Activated CD4-positive, alpha-beta T cell treated with anti-CD3 and anti-CD28 coated beads for 1 hour (primary cell): ENCODE measurements around the gene CCR5AS.
"Not testable (repeated sequence)": the region's sequence is repeated elsewhere in the genome, so short reads cannot be mapped to it uniquely, and the experiment has no call there.

ENCODE experiments used
- DNase-seq: peaks from one replicate; pipeline ENCODE4 v3.0.0-alpha.2; 2020

CCR5AS gene

GRCh38 chr3:46406788-46407611, at the start of gene CCR5AS, which contains the start of gene CCRL2:
Gene CCR5AS, minus strand, starts transcription at chr3:46407066.
Gene CCRL2, plus strand, starts transcription at chr3:46407259. Its CDS starts 821 bp downstream, at chr3:46408080.
- no peak for DNase-seq

GRCh38 chr3:46456118-46456517, 49.3 kb upstream of the CCR5AS start:
- DNase-seq: no peak

DNA sequence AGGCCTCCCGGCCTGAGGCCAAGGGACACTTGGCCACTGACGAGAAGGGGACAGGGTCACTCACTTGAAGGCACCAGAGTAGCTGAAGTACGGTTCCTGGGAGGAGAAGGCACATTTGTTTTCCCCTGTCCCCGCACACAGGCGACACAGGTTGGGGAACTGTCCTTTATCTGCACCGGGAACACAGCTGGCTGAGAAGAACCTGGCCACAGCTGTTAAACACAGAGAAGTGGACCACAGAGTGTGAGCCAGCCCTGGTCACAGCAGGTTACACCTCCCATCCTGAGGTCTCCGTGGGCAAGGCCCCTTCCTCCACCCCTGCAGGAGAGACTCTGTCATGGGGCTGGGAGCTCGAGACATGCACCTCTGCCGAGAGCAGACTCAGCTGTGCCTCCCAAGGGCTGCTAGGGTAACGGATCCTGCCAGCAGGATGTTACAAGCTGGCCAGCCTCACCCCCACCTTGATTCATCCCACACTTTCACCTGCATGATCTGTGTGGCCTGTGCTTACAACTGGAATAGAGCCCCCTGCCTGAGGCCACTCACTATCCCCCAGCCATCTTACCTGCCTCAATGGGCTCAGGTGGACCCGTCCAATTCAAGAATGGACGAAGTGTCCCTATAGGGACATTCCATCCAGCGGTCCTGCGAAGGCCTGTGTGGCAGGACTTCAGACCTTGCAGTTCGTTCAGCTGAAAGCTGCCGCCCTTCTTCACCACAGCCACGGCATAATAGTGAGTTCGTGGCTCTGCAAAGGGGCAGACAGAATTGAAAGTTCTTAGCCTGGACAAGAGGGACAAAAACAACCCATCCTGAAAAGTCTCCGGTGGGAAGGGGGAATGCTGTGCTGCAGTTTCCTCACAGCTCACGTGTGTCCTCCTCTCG, 48.6 kb upstream of the CCR5AS start:
- no peak for DNase-seq

DNA sequence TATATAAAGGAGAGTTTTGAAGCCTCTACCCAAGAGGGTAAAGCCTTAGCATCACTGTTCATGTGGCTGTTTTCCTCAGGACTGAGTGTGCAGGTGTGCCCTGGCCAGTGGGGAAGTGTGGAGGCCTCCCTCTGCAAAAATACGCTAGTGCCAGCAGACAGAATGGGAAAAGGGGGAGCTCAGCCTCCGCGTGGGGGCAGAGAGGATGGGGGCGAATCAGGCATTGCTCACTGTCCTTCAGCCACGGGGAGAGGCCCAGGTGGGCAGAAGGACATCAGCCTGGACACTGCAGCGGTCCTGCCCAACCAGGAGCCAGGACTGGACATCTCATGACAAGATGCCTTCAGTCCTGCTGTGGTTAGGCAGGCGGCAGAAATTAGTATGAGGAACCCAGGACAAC, 47.7 kb upstream of the CCR5AS start:
- no peak for DNase-seq

DNA sequence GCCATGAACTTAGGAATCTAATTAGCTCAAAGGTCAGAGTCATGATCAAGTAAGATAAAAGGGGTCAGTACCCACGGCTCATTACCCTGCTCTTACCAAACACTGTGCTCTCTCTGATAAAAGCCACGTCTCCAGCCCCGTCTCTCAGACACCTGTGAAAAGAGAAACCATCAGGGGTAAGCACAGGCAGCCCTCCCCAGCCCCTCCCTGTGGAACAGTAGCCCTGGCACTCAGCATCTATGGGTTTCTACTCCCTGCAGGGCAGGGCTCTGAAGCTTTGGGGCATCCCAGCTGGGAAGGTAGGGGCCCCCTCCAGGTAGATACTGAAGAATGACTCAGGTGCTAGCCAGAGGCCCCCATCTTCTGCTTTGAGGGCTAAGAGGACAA, 47.3 kb upstream of the CCR5AS start:
- no peak for DNase-seq

- DNase-seq: no peak
Observed at GRCh38 chr3:46453526-46454208, 46.8 kb upstream of the CCR5AS start.

DNA sequence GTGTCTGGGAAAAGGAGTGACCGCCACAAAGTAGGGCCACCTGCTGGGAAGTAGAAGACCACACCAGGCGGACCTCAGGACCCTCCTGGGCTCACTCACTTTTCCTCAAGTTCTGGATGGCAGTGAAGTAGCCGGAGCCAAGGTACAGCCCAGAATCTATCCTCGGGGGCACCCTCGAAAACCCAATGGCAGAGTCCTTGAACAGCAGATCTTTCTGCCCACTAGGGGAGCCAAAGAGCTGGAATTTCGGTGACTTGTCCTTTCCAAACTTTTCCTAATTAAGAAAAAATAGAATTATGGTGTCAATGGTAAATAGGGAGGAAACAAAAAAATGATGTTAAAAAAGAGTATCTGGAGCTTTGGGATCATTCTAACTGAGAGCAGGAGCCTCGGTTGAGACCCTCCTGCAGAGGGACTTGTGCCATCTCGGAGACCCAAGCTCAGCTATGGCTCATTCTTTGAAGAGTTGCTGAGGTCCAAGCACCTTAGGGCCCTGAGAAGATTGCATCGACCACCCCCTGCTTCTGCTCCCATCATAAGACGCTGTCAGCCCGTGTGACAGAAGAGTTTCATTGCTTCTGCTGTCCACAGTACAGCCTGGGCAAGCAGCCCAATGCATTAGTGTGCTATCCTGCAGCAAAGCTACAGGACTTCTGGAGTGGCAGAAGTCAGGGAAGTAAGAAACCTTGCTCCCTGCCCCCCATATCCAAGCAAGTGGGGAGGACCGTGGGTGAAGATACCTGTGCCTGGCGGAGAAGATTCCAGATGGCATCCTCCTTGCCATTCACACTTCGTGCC, 43.1 kb upstream of the CCR5AS start:
- no peak for DNase-seq

DNA sequence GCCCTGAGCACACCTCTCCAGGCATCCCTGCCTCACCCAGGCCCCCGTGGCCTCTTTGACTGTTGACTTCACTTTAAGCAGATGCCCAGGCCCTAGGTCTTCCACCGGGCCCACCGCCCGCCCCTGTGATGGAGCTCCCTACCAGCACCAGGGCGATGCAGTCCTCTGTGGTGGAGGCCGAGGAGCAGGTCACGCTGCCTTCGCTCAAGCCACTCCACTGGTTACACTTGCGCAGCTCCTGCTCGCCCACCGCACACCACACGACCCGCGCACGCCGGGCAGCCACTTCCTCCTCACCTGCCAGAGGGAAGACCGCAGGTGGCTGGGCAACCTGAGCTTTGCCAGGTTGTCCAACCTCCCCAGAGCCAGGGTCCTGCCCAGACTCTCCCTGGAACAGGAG, 41.9 kb upstream of the CCR5AS start:
- no peak for DNase-seq

GRCh38 chr3:46447228-46447985, 40.5 kb upstream of the CCR5AS start:
- no peak for DNase-seq

DNA sequence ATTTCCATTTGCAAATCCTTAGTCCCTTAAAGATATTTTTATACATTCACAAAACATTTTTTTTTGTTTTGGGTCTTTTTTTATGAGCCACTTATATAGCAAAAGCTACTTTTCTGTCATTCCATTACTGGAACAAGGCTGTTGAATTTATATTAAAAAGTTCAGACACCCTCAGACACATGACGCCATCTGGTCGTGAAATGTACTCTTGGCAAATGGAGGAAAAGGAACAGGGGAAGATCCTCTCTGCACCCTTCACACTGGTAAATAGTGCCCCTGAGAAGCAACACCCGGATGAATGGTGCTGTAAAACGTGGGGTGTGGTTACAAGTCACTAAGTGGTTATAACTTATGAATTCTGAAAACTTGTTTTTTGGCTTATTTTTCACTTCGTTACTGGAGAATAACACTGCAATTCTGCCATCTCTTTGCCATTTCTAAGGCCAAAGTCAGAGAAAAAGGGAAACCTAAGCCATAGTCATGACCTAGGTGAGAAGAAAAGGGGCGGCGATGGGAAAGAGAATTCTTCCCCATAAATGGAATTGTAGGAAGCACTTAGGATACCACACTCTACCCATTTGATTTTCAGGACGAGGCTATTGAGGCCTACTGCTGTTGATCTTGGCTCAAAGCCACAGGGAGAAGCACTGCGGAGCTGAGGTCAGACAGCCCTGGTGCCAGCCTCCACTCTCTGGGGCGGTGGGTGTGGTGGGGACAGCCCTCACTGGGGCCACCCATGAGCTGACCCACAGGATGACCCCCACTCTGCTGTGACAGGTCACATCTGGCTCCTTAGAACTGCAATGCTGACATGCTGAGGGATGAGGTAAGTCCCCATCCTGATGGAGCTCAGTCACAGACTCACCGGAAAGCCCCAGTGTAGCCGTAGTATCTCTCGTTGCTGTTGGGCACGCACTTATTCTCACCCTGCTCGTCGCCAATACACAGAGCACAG, 36.0 kb upstream of the CCR5AS start:
- DNase-seq: no peak

DNA sequence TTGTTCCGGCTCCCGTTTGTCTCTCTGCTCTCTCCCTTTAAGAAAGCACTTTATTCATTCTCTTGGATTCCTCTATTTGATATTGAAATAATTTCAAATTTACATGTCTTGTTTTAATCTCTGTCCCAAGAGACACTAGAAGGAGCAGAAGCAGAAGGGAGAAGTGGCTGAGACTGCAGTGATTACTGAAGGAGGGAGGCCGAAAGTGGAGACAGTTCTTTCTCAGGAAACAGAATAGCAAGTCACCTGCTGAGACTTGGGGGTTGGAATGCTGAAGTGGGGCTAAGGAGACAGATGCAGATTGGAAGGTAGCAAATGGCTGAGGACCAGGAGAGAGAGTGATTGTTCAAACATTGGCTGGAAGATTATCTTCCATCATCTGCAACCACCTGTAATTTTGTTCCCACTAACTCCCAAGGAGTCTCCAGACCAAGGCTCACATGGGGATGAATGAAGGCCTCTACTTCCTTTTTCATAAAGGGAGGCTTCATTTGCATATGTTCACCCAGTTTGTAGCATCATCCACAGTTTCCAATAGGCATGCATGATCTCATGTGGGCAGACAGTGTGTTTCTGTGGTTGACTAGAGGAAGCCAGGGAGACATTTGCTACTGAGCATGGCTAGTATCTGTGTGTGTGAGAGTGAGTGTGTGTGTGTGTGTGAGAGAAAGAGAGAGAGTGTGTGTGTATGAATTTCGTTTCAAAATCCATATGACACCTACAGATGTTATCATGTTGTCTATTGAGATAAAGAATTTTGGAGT, 33.8 kb upstream of the CCR5AS start:
- no peak for DNase-seq

GRCh38 chr3:46438831-46439230, 32.0 kb upstream of the CCR5AS start:
- no peak for DNase-seq

DNA sequence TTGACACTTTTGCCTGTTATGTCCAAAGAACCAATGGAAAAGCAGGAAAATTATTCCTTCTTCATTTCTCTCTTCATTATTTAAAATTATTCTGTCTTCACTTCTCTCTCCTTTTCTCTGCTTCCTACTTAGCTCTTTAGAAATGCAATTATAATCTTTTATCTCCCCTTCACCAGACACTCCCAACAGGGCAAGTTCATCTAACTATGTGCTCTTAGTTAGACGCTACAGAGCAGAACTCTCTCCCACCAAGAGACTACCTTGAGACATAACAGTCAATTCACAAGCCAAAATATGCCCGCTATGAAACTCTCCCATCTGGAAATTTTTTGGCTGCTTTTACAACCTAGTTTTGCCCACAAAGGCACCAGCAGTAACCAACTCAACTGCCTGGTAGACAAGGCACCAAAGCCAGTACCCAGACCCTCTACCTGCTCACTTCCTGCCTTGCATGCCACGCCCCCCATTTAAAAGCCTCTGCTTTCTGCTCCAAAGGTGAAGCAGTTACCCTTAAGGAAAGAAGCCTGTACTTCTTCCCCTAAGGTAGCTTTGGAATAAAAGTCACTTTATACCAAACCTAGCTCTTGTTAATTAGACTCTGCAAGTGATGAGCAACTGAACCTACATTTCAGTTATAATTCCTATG, 28.3 kb upstream of the CCR5AS start:
- no peak for DNase-seq

- no peak for DNase-seq
Observed at GRCh38 chr3:46433841-46434240, 27.0 kb upstream of the CCR5AS start.

DNA sequence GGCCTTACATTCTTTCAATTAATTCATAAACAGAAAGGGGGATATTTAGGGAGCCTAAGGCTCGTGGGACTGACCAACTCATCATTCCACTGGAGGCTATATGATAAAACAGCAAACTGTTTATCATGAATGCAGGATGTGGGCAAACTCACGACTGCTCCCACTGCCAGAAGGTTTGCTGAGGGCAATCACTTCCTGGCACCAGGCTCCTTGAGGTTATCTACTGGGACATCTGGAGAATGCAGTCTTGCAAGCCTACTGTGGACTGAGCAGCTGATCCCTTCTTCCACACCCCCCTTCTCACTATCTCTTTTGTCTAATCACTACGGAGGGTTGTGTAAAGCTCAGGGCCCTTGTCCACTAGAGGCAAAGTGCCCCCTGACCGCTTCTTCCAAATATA, 26.3 kb upstream of the CCR5AS start:
- not testable (repeated sequence) for DNase-seq

GRCh38 chr3:46431905-46432304, 25.0 kb upstream of the CCR5AS start:
- not testable (repeated sequence) for DNase-seq

GRCh38 chr3:46430879-46431278, 24.0 kb upstream of the CCR5AS start:
- DNase-seq: not testable (repeated sequence)

DNA sequence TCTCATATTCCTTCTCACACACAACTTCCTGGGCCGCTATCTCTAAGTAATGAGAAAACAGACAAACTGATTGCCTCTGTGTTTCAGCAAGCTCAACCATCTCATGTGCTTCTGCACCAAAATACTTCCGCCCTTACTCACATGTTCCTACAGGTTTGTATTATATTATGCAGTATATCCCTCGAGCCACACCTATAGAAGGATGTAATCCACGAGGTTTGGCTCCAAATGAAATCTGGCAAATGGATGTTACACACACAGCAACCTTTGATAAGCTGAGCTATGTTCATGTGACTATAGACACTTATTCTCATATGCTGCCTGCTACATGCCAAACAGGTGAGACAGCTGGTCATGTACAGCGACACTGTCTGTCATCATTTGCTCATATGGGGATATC, 22.8 kb upstream of the CCR5AS start:
- DNase-seq: no peak

DNA sequence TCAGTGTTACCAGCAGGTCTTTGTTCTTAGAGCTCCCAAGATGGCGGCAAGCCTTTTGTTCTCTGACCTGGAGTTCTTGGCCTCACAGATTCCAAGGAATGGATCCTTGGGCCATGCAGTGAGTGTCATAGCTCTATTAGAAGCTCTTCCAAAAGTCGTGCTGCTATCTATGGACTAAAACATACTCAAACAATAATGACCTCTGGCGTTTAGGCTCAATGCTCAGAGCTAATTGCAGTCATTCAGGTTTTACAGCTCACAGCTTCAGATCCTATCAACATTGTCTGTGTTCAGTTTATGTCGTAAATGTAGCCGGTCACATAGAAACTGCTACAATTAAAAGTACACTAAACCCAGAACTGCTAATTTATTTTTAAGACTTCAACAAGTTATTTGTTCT, 22.4 kb upstream of the CCR5AS start:
- no peak for DNase-seq
